Neural cell (in vitro differentiated cells): Measurements from ENCODE around the gene ATAD1. TPM values are rescaled to one million over a fixed set of nuclear protein-coding genes. Genes with fewer than 3 reads are reported as not detected.

Source experiments
- H2AFZ ChIP-seq: fragments of 200-600, 300-800 bp; sonication (generic), shearing (Covaris generic); 2 replicates; pipeline ENCODE4 v1.6.0; 2014; ENCODE audit warnings: low read depth, mild to moderate bottlenecking, antibody characterized with exemption, low read length, moderate library complexity
- H3F3A ChIP-seq: fragments of 200-600 bp; shearing (Covaris generic); 2 replicates; pipeline ENCODE4 v1.6.1; 2016; ENCODE audit warnings: mild to moderate bottlenecking, moderate library complexity, mixed read lengths, antibody characterized with exemption, low read length; ENCODE audit not compliant: insufficient read depth, poor library complexity, severe bottlenecking
- H3K27ac ChIP-seq: fragments of 200-600, 300-800 bp; sonication (generic), shearing (Covaris generic); 2 replicates; pipeline ENCODE4 v1.5.1; 2014; ENCODE audit warnings: mild to moderate bottlenecking, low read length, moderate library complexity
- H3K27me3 ChIP-seq: fragments of 300-800, 200-600 bp; sonication (generic), shearing (Covaris generic); 2 replicates; pipeline ENCODE4 v1.6.0; 2014; ENCODE audit warnings: mild to moderate bottlenecking, low read depth, low read length, moderate library complexity; ENCODE audit not compliant: insufficient read depth
- H3K36me3 ChIP-seq: fragments of 300-800, 200-600 bp; sonication (generic), shearing (Covaris generic); 2 replicates; pipeline ENCODE4 v1.5.1; 2014; ENCODE audit warnings: mild to moderate bottlenecking, antibody characterized with exemption, low read length, moderate library complexity; ENCODE audit not compliant: insufficient read depth
- H3K4me2 ChIP-seq: fragments of 300-800, 200-600 bp; sonication (generic), shearing (Covaris generic); 2 replicates; pipeline ENCODE4 v1.6.0; 2014; ENCODE audit warnings: mild to moderate bottlenecking, low read length
- H3K4me3 ChIP-seq: fragments of 300-800, 200-600 bp; sonication (generic), shearing (Covaris generic); 2 replicates; pipeline ENCODE4 v1.5.1; 2014; ENCODE audit warnings: mild to moderate bottlenecking, low read length, moderate library complexity
- H3K79me2 ChIP-seq: fragments of 200-600 bp; shearing (Covaris generic); replicated peaks from 2 replicates; pipeline ENCODE4 v1.6.0; 2014; ENCODE audit warnings: mild to moderate bottlenecking, low read length, moderate library complexity; ENCODE audit not compliant: insufficient read depth
- H3K9ac ChIP-seq: fragments of 300-800, 200-600 bp; sonication (generic), shearing (Covaris generic); 2 replicates; pipeline ENCODE4 v1.6.1; 2016; ENCODE audit warnings: mild to moderate bottlenecking, low read length, mixed read lengths
- H3K9me2 ChIP-seq: fragments of 200-600 bp; shearing (Covaris generic); 2 replicates; pipeline ENCODE4 v1.6.1; 2016; ENCODE audit warnings: mild to moderate bottlenecking, low read length, mixed read lengths; ENCODE audit not compliant: insufficient read depth
- H3K9me3 ChIP-seq: fragments of 200-600, 300-800 bp; sonication (generic), shearing (Covaris generic); 2 replicates; pipeline ENCODE4 v1.6.1; 2016; ENCODE audit warnings: mild to moderate bottlenecking, mixed run types, low read length, moderate library complexity, mixed read lengths
- H4K20me1 ChIP-seq: fragments of 200-600 bp; shearing (Covaris generic); 2 replicates; pipeline ENCODE4 v1.6.1; 2016; ENCODE audit warnings: mild to moderate bottlenecking, mixed run types; ENCODE audit not compliant: insufficient read depth
- CTCF ChIP-seq: fragments of 450-650 bp; IDR thresholded peaks from 2 replicates; pipeline ENCODE4 v1.5.1; 2014; ENCODE audit warnings: antibody characterized with exemption, mild to moderate bottlenecking, moderate library complexity; ENCODE audit not compliant: poor library complexity, severe bottlenecking
- EP300 ChIP-seq: fragments of 450-650 bp; conservative IDR thresholded peaks from 2 replicates; pipeline ENCODE4 v1.6.1; 2014; ENCODE audit warnings: antibody characterized with exemption, mild to moderate bottlenecking, moderate library complexity; ENCODE audit not compliant: poor library complexity, severe bottlenecking
- EZH2 ChIP-seq: fragments of 200-600, 300-800 bp; shearing (Covaris generic), sonication (generic); IDR thresholded peaks from 2 replicates; pipeline ENCODE4 v1.6.1; 2014; ENCODE audit warnings: antibody characterized with exemption, low read length, borderline replicate concordance, mild to moderate bottlenecking; ENCODE audit not compliant: insufficient read depth, poor library complexity, severe bottlenecking
- MXI1 ChIP-seq: fragments of 450-650 bp; conservative IDR thresholded peaks from 2 replicates; pipeline ENCODE4 v1.6.1; 2014; ENCODE audit warnings: antibody characterized with exemption, mild to moderate bottlenecking; ENCODE audit not compliant: poor library complexity, severe bottlenecking
- POLR2AphosphoS5 ChIP-seq: IDR thresholded peaks from 2 replicates; pipeline ENCODE4 v1.6.1; 2012
- RAD21 ChIP-seq: fragments of 450-650 bp; conservative IDR thresholded peaks from 2 replicates; pipeline ENCODE4 v1.6.1; 2014; ENCODE audit warnings: antibody characterized with exemption, mild to moderate bottlenecking, moderate library complexity
- REST ChIP-seq: IDR thresholded peaks from 2 replicates; pipeline ENCODE4 v1.6.1; 2012; ENCODE audit warnings: borderline replicate concordance
- SMC3 ChIP-seq: fragments of 450-650 bp; conservative IDR thresholded peaks from 2 replicates; pipeline ENCODE4 v1.6.1; 2014; ENCODE audit warnings: antibody characterized with exemption, mild to moderate bottlenecking, moderate library complexity; ENCODE audit not compliant: poor library complexity
- TAF1 ChIP-seq: IDR thresholded peaks from 2 replicates; pipeline ENCODE4 v1.6.1; 2012; ENCODE audit warnings: low read depth
- polyA plus RNA-seq: library from polyadenylated mRNA; depleted of rRNA; stranded (reverse); fragments of >200 nt; gene quantifications from 2 replicates; pipeline ENCODE4 v1.2.3, GENCODE V29; 2014

The ATAD1 gene
- polyA plus RNA-seq, 1 donor from 2014 or later = 165 TPM

GRCh38 chr10:87786421-87786820 lies 31.6 kb downstream of the ATAD1 start:
- Histone ChIP-seq H2AFZ (no peak overlapping the region), H3K9ac (no peak overlapping the region), H3K36me3 (peaks cover 9% of the 10 kb centered on the region), H3K9me2 (no peaks in the 10 kb centered on the region), H3K27me3 (no peaks in the 10 kb centered on the region), H3F3A (no peaks in the 10 kb centered on the region), H3K4me2 (no peak overlapping the region), H3K27ac (no peak overlapping the region), H3K79me2 (no peaks in the 10 kb centered on the region), H3K4me3 (no peak overlapping the region), H3K9me3 (no peaks in the 10 kb centered on the region), H4K20me1 (no peaks in the 10 kb centered on the region)
- TF ChIP-seq EZH2 (no peak), MXI1 (no peak), SMC3 (no peak), TAF1 (no peak), CTCF (no peak), REST (no peak), RAD21 (no peak), EP300 (no peak), POLR2AphosphoS5 (no peak)

- peaks cover 11% of the 10 kb centered on the region for H3K36me3 ChIP-seq
- no peaks in the 10 kb centered on the region for H3K9me3 ChIP-seq
- no peaks in the 10 kb centered on the region for H4K20me1 ChIP-seq
- H3K9me2 ChIP-seq = no peaks in the 10 kb centered on the region
- no peaks in the 10 kb centered on the region for H3K79me2 ChIP-seq
- no peak overlapping the region for H3K4me3 ChIP-seq
- no peak overlapping the region for H2AFZ ChIP-seq
- no peak for TF ChIP-seq EP300
- no peak for TF ChIP-seq POLR2AphosphoS5
- no peak for TF ChIP-seq TAF1
- TF ChIP-seq REST = no peak
- no peaks in the 10 kb centered on the region for H3K27me3 ChIP-seq
- no peaks in the 10 kb centered on the region for H3F3A ChIP-seq
- no peak overlapping the region for H3K9ac ChIP-seq
- no peak overlapping the region for H3K27ac ChIP-seq
- no peak overlapping the region for H3K4me2 ChIP-seq
These were observed 35.3 kb downstream of the ATAD1 start for GRCh38 chr10:87782721-87783120.
